ENCODE results near the gene DDX31.
"Not testable (repeated sequence)": the region's sequence is repeated elsewhere in the genome, so short reads cannot be mapped to it uniquely, and the experiment has no call there.

Gene DDX31

GRCh38 chr9:132575005-132575609 lies 94.7 kb downstream of the DDX31 start:
- DNase-seq = peak; percentile 77

GRCh38 chr9:132572921-132573320 lies 96.9 kb downstream of the DDX31 start:
- no peak for DNase-seq

GRCh38 chr9:132571806-132572600 lies 97.8 kb downstream of the DDX31 start:
- DNase-seq = no peak

- not testable (repeated sequence) for DNase-seq
These were observed 101.0 kb downstream of the DDX31 start for GRCh38 chr9:132568787-132569186.

GRCh38 chr9:132564526-132564925 lies 105.3 kb downstream of the DDX31 start:
- no peak for DNase-seq

GRCh38 chr9:132562306-132562573 lies 107.5 kb downstream of the DDX31 start:
- DNase-seq = no peak

GRCh38 chr9:132560616-132561202 lies 109.1 kb downstream of the DDX31 start:
- DNase-seq = peak; percentile 24

- DNase-seq = no peak
These were observed 110.1 kb downstream of the DDX31 start for GRCh38 chr9:132559711-132560110.

GRCh38 chr9:132557159-132557558 lies 112.6 kb downstream of the DDX31 start:
- DNase-seq = no peak

- DNase-seq = no peak
These were observed 113.1 kb downstream of the DDX31 start for GRCh38 chr9:132556714-132557113.

- no peak for DNase-seq
These were observed 113.5 kb downstream of the DDX31 start for GRCh38 chr9:132556235-132556634.

- no peak for DNase-seq
These were observed 114.3 kb downstream of the DDX31 start for GRCh38 chr9:132555528-132555927.

- DNase-seq = no peak
These were observed 115.0 kb downstream of the DDX31 start for GRCh38 chr9:132554755-132555154.

- no peak for DNase-seq
These were observed 117.7 kb downstream of the DDX31 start for GRCh38 chr9:132552041-132552440.

- no peak for DNase-seq
These were observed 118.2 kb downstream of the DDX31 start for GRCh38 chr9:132551556-132551955.

- DNase-seq = no peak
These were observed 120.8 kb downstream of the DDX31 start for GRCh38 chr9:132548751-132549640.

- no peak for DNase-seq
These were observed 121.6 kb downstream of the DDX31 start for GRCh38 chr9:132547976-132548730.

- no peak for DNase-seq
These were observed 122.3 kb downstream of the DDX31 start for GRCh38 chr9:132547436-132547835.

GRCh38 chr9:132547052-132547431 lies 122.7 kb downstream of the DDX31 start:
- DNase-seq = no peak

GRCh38 chr9:132546148-132547051 lies 123.4 kb downstream of the DDX31 start:
- peak; percentile 77 for DNase-seq

- no peak for DNase-seq
These were observed 124.2 kb downstream of the DDX31 start for GRCh38 chr9:132545578-132545977.

GRCh38 chr9:132543960-132544359 lies 125.8 kb downstream of the DDX31 start:
- DNase-seq = no peak

All from NCI-H1694 (cell line).